Measurements from ENCODE around the gene CDKAL1.

DNA sequence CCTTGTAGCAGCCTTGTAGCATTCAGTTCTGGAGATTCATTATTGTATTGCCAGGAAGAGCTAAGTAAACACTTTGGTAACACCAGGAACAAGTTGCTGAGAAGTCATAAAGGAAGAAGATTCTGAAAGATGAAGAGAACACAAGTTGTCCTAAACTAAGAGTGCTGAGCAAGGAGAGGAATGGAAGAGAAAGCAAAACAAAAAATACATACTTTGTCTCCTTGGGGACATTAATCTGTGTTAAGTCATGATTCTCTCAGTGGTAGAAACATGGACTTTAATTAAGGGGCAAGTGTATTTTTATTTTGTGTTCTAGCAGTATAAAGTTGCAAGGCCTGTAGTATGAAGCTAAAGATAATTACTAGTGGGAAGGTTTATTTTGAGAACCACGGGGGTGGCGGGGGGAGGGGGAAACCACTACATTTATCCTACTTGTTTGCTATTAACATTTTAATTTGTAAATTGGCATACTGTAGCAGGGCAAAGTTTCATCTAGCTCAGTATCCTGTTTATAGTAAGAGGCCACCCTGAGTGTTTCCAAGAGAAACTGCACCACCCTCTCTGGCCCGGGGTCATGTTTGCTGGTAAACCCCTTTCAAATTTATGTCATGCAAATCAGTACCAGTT, 463.0 kb downstream of the CDKAL1 start:
- TF ChIP-seq, protein P1, sequence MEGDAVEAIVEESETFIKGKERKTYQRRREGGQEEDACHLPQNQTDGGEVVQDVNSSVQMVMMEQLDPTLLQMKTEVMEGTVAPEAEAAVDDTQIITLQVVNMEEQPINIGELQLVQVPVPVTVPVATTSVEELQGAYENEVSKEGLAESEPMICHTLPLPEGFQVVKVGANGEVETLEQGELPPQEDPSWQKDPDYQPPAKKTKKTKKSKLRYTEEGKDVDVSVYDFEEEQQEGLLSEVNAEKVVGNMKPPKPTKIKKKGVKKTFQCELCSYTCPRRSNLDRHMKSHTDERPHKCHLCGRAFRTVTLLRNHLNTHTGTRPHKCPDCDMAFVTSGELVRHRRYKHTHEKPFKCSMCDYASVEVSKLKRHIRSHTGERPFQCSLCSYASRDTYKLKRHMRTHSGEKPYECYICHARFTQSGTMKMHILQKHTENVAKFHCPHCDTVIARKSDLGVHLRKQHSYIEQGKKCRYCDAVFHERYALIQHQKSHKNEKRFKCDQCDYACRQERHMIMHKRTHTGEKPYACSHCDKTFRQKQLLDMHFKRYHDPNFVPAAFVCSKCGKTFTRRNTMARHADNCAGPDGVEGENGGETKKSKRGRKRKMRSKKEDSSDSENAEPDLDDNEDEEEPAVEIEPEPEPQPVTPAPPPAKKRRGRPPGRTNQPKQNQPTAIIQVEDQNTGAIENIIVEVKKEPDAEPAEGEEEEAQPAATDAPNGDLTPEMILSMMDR (conservative IDR thresholded peaks at IDR 0.05; ENCODE audit: low read length) = no peak
- TF ChIP-seq EZH2phosphoT487 (IDR thresholded peaks at IDR 0.05; ENCODE audit: borderline replicate concordance) = no peak
